Measurements from ENCODE around the gene CPA2.

DNA sequence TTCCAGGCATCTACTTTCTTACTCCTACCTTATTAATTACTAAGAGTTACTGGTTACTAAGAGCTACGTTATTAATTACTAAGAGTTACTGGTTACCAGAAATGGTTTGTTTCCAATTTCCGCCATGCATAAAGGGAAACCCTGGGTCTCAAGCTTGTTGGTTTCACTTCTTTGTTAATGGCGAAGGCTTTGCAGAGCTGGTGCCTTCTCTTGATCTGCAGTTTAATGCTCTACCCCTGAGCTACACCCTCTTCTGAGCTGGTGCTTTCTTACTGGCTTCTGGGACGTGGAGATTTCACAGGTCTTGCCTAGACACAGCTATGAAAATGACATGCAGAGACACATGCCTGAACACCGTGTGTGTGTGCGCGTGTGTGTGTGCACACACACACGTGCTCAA, 26.9 kb downstream of the CPA2 start:
- no peak for TF ChIP-seq POLR2A (IDR thresholded peaks at IDR 0.05)
- TF ChIP-seq, protein P1, sequence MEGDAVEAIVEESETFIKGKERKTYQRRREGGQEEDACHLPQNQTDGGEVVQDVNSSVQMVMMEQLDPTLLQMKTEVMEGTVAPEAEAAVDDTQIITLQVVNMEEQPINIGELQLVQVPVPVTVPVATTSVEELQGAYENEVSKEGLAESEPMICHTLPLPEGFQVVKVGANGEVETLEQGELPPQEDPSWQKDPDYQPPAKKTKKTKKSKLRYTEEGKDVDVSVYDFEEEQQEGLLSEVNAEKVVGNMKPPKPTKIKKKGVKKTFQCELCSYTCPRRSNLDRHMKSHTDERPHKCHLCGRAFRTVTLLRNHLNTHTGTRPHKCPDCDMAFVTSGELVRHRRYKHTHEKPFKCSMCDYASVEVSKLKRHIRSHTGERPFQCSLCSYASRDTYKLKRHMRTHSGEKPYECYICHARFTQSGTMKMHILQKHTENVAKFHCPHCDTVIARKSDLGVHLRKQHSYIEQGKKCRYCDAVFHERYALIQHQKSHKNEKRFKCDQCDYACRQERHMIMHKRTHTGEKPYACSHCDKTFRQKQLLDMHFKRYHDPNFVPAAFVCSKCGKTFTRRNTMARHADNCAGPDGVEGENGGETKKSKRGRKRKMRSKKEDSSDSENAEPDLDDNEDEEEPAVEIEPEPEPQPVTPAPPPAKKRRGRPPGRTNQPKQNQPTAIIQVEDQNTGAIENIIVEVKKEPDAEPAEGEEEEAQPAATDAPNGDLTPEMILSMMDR (IDR thresholded peaks at IDR 0.05) = no peak
